Stimulated activated CD4-positive, alpha-beta T cell treated with anti-CD3 and anti-CD28 coated beads, Interleukin-1b, Interleukin-23, amount 100 ng/mL, for 4 hours (primary cell): ENCODE results near the gene MAGI1.
"Not testable (repeated sequence)": the region's sequence is repeated elsewhere in the genome, so short reads cannot be mapped to it uniquely, and the experiment has no call there.

Source experiments
- DNase-seq, 2 donors: peaks; one replicate each; pipeline ENCODE4 v3.0.0-alpha.2; 2020; ENCODE audit warnings: low read depth in 2 of 2

MAGI1 gene

GRCh38 chr3:66039590-66039887 is 821 bp upstream of the MAGI1 start:
- DNase-seq, result no peak

GRCh38 chr3:66038384-66038725 is 363 bp downstream of the MAGI1 start:
- DNase-seq, result no peak

GRCh38 chr3:66037986-66038369 is 740 bp downstream of the MAGI1 start:
- DNase-seq, result no peak

- DNase-seq, result no peak
These were observed 1.3 kb downstream of the MAGI1 start for GRCh38 chr3:66037330-66037985.

- DNase-seq, result no peak
These were observed 2.1 kb downstream of the MAGI1 start for GRCh38 chr3:66036586-66037148.

GRCh38 chr3:66035763-66036477 is 2.8 kb downstream of the MAGI1 start:
- no peak for DNase-seq

GRCh38 chr3:66033241-66034138 is 5.2 kb downstream of the MAGI1 start:
- DNase-seq, result no peak

GRCh38 chr3:66031102-66031698 is 7.5 kb downstream of the MAGI1 start:
- DNase-seq, result no peak

GRCh38 chr3:66029443-66029842 is 9.3 kb downstream of the MAGI1 start:
- DNase-seq, result no peak

GRCh38 chr3:66029014-66029413 is 9.7 kb downstream of the MAGI1 start:
- DNase-seq, result no peak

- DNase-seq, result no peak
These were observed 10.3 kb downstream of the MAGI1 start for GRCh38 chr3:66028457-66028856.

GRCh38 chr3:66027099-66027498 is 11.6 kb downstream of the MAGI1 start:
- not testable (repeated sequence) for DNase-seq

- no peak for DNase-seq
These were observed 14.9 kb downstream of the MAGI1 start for GRCh38 chr3:66023738-66024385.

GRCh38 chr3:66023229-66023628 is 15.5 kb downstream of the MAGI1 start:
- DNase-seq, result no peak

- DNase-seq, result no peak
These were observed 17.0 kb downstream of the MAGI1 start for GRCh38 chr3:66021731-66022131.

- DNase-seq, result no peak
These were observed 18.8 kb downstream of the MAGI1 start for GRCh38 chr3:66019896-66020295.

GRCh38 chr3:66018057-66019033 is 20.4 kb downstream of the MAGI1 start:
- no peak for DNase-seq

GRCh38 chr3:66017591-66017990 is 21.1 kb downstream of the MAGI1 start:
- no peak for DNase-seq

GRCh38 chr3:66017084-66017483 is 21.6 kb downstream of the MAGI1 start:
- DNase-seq, result no peak

- no peak for DNase-seq
These were observed 22.9 kb downstream of the MAGI1 start for GRCh38 chr3:66015841-66016240.
